Memory B cell (primary cell): ENCODE data around the gene IPO11.
A peak's percentile ranks its signal among the peaks of the same experiment; 100 is the strongest.
"Not testable (repeated sequence)": the region's sequence is repeated elsewhere in the genome, so short reads cannot be mapped to it uniquely, and the experiment has no call there.

Source experiments
- ATAC-seq: fragments of 150-1000 bp; cut with Tn5 transposase; 2 replicates; pipeline ENCODE4 v1.10.0; 2021; ENCODE audit warnings: low read depth, mild to moderate bottlenecking, moderate library complexity
- DNase-seq, 2 donors: peaks; one replicate each; pipeline ENCODE4 v3.0.0; 2022; ENCODE audit warnings: low spot score in 2 of 2
- H3K27ac Mint-ChIP-seq: one replicate; pipeline ENCODE4 v1.8.0; 2022; ENCODE audit warnings: mild to moderate bottlenecking, moderate library complexity, mixed read lengths
- H3K27me3 Mint-ChIP-seq: one replicate; pipeline ENCODE4 v1.8.0; 2022; ENCODE audit warnings: mixed read lengths
- H3K36me3 Mint-ChIP-seq: one replicate; pipeline ENCODE4 v1.8.0; 2022; ENCODE audit warnings: mild to moderate bottlenecking, mixed read lengths
- H3K4me1 Mint-ChIP-seq: one replicate; pipeline ENCODE4 v1.8.0; 2022; ENCODE audit warnings: mixed read lengths
- H3K4me3 Mint-ChIP-seq: one replicate; pipeline ENCODE4 v1.8.0; 2022; ENCODE audit warnings: mild to moderate bottlenecking, moderate library complexity, mixed read lengths
- H3K9me3 Mint-ChIP-seq: one replicate; pipeline ENCODE4 v1.8.0; 2022; ENCODE audit warnings: mixed read lengths

Gene IPO11

DNA sequence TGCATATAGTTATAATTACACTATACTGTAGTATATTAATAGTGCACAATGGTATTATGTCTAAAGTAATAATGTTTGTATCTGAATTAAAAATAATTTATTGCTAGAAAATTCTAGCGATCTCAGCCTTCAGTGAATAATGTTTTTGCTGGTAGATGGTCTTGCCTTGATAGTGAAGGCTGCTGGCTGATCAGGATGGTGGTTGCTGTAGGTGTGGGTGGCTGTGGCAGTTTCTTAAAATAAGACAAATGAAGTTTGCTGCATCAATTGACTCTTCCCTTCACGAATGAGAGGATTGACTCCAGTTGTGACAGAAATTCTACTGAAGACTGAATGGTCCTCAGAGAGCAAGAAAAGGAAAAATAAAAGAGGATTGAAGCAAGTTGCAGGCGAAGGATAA is 146.4 kb downstream of the IPO11 start:
- no peaks in the 10 kb centered on the region for H3K9me3 Mint-ChIP-seq
- H3K27me3 Mint-ChIP-seq, result no peaks in the 10 kb centered on the region
- H3K27ac Mint-ChIP-seq, result no peak overlapping the region
- ATAC-seq (no peak), DNase-seq (no peak)
- no peaks in the 10 kb centered on the region for H3K4me1 Mint-ChIP-seq
- H3K36me3 Mint-ChIP-seq, result peaks cover 31% of the 10 kb centered on the region
- no peak overlapping the region for H3K4me3 Mint-ChIP-seq

- ATAC-seq (no peak), DNase-seq (no peak)
- peaks cover 40% of the 10 kb centered on the region for H3K36me3 Mint-ChIP-seq
- H3K27ac Mint-ChIP-seq, result no peak overlapping the region
- H3K4me1 Mint-ChIP-seq, result no peaks in the 10 kb centered on the region
- H3K27me3 Mint-ChIP-seq, result no peaks in the 10 kb centered on the region
- H3K9me3 Mint-ChIP-seq, result peaks cover 3% of the 10 kb centered on the region
- no peak overlapping the region for H3K4me3 Mint-ChIP-seq
Measured at GRCh38 chr5:62560786-62561185, 148.2 kb downstream of the IPO11 start.

- Mint-ChIP-seq H3K4me1 (no peaks in the 10 kb centered on the region), H3K27me3 (no peaks in the 10 kb centered on the region), H3K27ac (no peak overlapping the region), H3K9me3 (peaks cover 5% of the 10 kb centered on the region), H3K36me3 (peaks cover 46% of the 10 kb centered on the region), H3K4me3 (no peak overlapping the region)
- DNase-seq (no peak), ATAC-seq (no peak)
Measured at GRCh38 chr5:62561896-62562295, 149.3 kb downstream of the IPO11 start.

DNA sequence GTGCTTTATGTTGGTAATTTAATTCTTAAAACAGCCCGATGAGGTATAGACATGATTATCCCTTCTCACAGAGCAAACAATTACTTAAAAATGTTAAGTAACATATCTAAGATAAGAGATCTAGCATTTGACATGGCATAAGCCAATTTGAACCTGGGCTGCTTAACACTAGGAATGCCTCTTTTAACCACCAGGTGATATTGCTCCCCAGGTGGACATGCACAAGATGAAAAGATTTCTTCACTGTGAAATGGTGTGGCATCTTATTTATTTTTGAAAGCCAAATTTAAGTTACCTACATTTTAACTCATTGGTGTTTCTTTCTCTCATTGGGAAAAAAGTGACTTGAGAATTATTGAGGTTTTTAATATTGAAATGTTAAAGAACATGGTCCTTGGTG is 150.3 kb downstream of the IPO11 start:
- H3K27ac Mint-ChIP-seq, result no peak overlapping the region
- no peaks in the 10 kb centered on the region for H3K27me3 Mint-ChIP-seq
- no peak overlapping the region for H3K4me3 Mint-ChIP-seq
- DNase-seq, result no peak
- no peak for ATAC-seq
- peaks cover 48% of the 10 kb centered on the region for H3K36me3 Mint-ChIP-seq
- peaks cover 8% of the 10 kb centered on the region for H3K9me3 Mint-ChIP-seq
- no peaks in the 10 kb centered on the region for H3K4me1 Mint-ChIP-seq

DNA sequence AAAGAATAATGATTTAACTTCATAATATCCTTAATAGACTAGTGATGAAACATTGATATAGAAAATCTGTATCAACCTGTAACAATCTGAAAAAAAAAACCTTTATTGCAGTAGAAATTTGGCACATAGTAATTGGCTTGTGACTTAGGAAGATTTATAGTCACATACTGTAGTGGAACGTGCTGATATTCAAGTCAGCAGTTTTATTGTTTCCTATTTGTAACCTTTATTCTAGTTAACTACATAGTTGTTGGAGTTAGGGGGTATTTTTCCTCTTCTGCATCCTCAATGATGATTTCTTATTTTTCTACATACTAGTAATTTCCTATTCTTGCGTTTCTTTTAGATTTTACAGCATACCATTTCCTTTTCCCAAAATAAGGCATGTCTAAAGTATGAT is 151.5 kb downstream of the IPO11 start:
- H3K4me1 Mint-ChIP-seq, result no peaks in the 10 kb centered on the region
- ATAC-seq (no peak), DNase-seq (no peak)
- H3K4me3 Mint-ChIP-seq, result no peak overlapping the region
- peak overlapping the region; percentile 24 for H3K27ac Mint-ChIP-seq
- H3K36me3 Mint-ChIP-seq, result peaks cover 56% of the 10 kb centered on the region
- peaks cover 9% of the 10 kb centered on the region for H3K9me3 Mint-ChIP-seq
- no peaks in the 10 kb centered on the region for H3K27me3 Mint-ChIP-seq

- not testable (repeated sequence) for H3K27me3 Mint-ChIP-seq
Measured at GRCh38 chr5:62565740-62566139, 153.2 kb downstream of the IPO11 start.

GRCh38 chr5:62568143-62568542 is 155.6 kb downstream of the IPO11 start:
- Mint-ChIP-seq H3K27me3 (no peaks in the 10 kb centered on the region), H3K4me3 (no peak overlapping the region), H3K27ac (no peak overlapping the region), H3K36me3 (peaks cover 49% of the 10 kb centered on the region), H3K4me1 (no peaks in the 10 kb centered on the region), H3K9me3 (peaks cover 9% of the 10 kb centered on the region)
- ATAC-seq (no peak), DNase-seq (no peak)

More at GRCh38 chr5:62565740-62566139, 153.2 kb downstream of the IPO11 start:
- H3K4me3 Mint-ChIP-seq, ATAC-seq, H3K27ac Mint-ChIP-seq, DNase-seq, H3K9me3 Mint-ChIP-seq, H3K4me1 Mint-ChIP-seq: not testable (repeated sequence)
- peaks cover 55% of the 10 kb centered on the region for H3K36me3 Mint-ChIP-seq

GRCh38 chr5:62568800-62569432 is 156.4 kb downstream of the IPO11 start:
- H3K36me3 Mint-ChIP-seq, result peaks cover 49% of the 10 kb centered on the region
- no peaks in the 10 kb centered on the region for H3K27me3 Mint-ChIP-seq
- no peak overlapping the region for H3K4me3 Mint-ChIP-seq
- ATAC-seq (no peak), DNase-seq (no peak)
- no peaks in the 10 kb centered on the region for H3K4me1 Mint-ChIP-seq
- H3K27ac Mint-ChIP-seq, result no peak overlapping the region
- H3K9me3 Mint-ChIP-seq, result peaks cover 9% of the 10 kb centered on the region

GRCh38 chr5:62569470-62569869 is 156.9 kb downstream of the IPO11 start:
- DNase-seq (no peak), ATAC-seq (no peak)
- Mint-ChIP-seq H3K4me1 (no peaks in the 10 kb centered on the region), H3K9me3 (peaks cover 9% of the 10 kb centered on the region), H3K27ac (no peak overlapping the region), H3K27me3 (no peaks in the 10 kb centered on the region), H3K36me3 (peaks cover 47% of the 10 kb centered on the region), H3K4me3 (no peak overlapping the region)

DNA sequence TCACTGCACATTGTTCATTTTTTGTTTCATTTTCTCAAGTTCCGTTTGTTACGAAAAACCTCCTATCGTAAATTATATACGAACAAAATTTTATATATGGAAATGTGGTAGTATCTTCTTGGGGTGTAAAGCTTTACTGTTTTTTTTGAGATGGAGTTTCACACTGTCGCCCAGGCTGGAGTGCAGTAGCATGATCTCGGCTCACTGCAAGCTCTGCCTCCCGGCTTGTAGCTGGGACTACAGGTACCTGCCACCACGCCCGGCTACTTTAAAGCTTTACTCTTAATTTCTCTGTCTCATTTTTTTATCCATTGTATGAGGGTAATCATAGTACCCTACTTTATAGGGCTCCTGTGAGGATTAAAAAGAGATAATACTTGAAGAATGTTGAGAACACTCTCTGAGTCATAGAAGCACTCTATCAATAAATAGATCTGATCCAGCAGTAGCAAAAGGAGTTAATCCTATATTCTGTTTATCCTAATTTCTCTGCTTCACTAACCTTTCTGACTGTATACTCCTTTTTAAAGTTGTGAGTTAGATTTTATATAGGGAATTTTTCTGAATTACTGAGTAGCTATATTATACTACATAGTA is 160.5 kb downstream of the IPO11 start:
- H3K36me3 Mint-ChIP-seq, result peaks cover 19% of the 10 kb centered on the region
- ATAC-seq (no peak), DNase-seq (no peak)
- H3K27me3 Mint-ChIP-seq, result no peaks in the 10 kb centered on the region
- no peak overlapping the region for H3K27ac Mint-ChIP-seq
- peaks cover 7% of the 10 kb centered on the region for H3K4me1 Mint-ChIP-seq
- no peak overlapping the region for H3K4me3 Mint-ChIP-seq
- H3K9me3 Mint-ChIP-seq, result no peaks in the 10 kb centered on the region

DNA sequence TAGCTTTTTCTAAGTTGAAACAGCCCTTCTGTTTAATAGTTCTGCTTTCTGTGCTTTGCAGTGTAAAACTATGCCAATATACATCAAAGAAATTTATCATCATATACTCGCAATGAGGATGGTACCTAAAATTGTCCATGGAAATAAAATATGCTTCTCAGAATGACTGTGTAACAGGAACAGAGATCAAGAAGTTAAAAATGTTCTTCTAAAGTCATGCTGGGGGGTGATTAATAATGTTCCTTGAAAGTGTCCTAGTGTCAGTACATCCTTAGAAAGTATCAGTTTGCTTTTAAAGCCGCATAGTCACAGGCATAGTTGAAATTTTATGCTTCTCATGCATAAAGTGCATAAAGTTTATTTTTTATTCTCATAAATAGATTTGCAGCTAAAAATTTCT is 162.0 kb downstream of the IPO11 start:
- H3K27me3 Mint-ChIP-seq, result no peaks in the 10 kb centered on the region
- ATAC-seq (no peak), DNase-seq (no peak)
- H3K9me3 Mint-ChIP-seq, result no peaks in the 10 kb centered on the region
- H3K4me3 Mint-ChIP-seq, result no peak overlapping the region
- peaks cover 7% of the 10 kb centered on the region for H3K36me3 Mint-ChIP-seq
- H3K27ac Mint-ChIP-seq, result no peak overlapping the region
- H3K4me1 Mint-ChIP-seq, result peaks cover 10% of the 10 kb centered on the region

- Mint-ChIP-seq H3K4me3 (no peak overlapping the region), H3K9me3 (no peaks in the 10 kb centered on the region), H3K27me3 (no peaks in the 10 kb centered on the region), H3K36me3 (peaks cover 7% of the 10 kb centered on the region), H3K27ac (no peak overlapping the region), H3K4me1 (peaks cover 10% of the 10 kb centered on the region)
- ATAC-seq (no peak), DNase-seq (no peak)
Measured at GRCh38 chr5:62575066-62575465, 162.5 kb downstream of the IPO11 start.

DNA sequence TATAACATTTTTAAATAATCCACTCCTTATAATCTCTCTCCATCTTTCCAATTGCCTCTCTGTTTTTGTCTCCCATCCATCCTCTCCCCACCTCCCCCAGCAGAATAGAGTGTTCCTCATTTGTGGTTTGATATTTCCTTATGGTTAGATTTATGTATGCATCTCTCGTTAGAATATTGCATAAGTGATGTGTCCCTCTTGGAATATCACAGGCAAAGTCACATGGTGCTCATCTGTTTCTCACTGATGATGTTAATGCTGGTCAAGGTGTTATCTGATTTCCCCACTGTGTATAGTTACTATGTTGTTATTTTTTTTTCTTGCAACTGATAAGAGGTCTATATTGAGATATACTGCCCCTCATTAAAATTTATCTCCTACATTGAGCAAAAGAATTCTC is 162.9 kb downstream of the IPO11 start:
- no peaks in the 10 kb centered on the region for H3K27me3 Mint-ChIP-seq
- no peak for ATAC-seq
- no peak overlapping the region for H3K4me3 Mint-ChIP-seq
- no peak overlapping the region for H3K27ac Mint-ChIP-seq
- no peak for DNase-seq
- H3K9me3 Mint-ChIP-seq, result no peaks in the 10 kb centered on the region
- peaks cover 4% of the 10 kb centered on the region for H3K36me3 Mint-ChIP-seq
- peaks cover 10% of the 10 kb centered on the region for H3K4me1 Mint-ChIP-seq

DNA sequence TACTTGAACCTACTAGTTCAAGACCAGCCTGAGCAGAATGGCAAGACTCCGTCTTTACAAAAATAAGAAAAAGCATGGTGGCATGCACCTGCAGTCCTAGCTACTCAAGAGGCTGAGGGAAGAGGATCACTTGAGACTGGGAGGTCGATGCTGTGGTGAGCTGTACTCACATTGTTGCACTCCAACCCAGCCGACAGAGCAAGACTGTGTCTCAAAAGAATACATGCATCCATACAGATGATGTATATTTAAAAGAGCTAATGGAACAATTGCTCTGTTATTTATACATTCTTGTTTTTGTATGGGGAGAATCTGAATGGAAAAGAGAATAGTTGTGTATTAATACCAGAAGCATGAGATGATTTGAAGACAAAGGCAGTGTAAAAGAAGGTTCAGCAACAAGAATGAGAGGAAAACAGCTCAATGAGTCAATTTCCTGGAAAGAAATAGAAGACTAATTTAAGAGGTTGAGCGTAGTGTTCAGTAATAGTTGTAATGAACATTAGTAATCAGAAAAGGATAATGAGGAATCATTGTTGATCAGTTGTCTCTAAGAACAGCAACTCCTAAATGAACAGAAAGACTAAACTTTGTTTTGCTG is 164.1 kb downstream of the IPO11 start:
- no peak overlapping the region for H3K4me3 Mint-ChIP-seq
- peaks cover 5% of the 10 kb centered on the region for H3K36me3 Mint-ChIP-seq
- no peaks in the 10 kb centered on the region for H3K9me3 Mint-ChIP-seq
- H3K4me1 Mint-ChIP-seq, result peaks cover 10% of the 10 kb centered on the region
- ATAC-seq (no peak), DNase-seq (no peak)
- H3K27ac Mint-ChIP-seq, result peak overlapping the region; percentile 19
- H3K27me3 Mint-ChIP-seq, result no peaks in the 10 kb centered on the region

DNA sequence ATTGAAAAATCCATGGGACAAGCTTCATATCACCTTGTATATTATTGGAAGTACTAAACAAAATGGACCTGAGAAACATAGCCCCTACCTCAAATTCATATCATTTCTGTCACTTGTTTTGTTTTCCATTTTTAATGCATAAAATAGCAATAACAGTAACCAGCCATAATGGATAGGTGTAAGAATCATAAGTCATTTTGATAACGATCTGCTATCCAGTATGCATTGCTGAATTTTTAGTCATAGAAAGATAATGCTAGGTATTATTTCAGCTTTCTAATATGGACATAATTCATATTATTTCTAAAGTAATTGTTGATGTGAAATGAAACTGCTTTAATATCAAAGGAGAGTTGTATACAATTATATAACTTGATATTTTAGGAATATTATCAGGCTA is 164.9 kb downstream of the IPO11 start:
- Mint-ChIP-seq H3K27ac (no peak overlapping the region), H3K4me3 (no peak overlapping the region), H3K36me3 (peaks cover 6% of the 10 kb centered on the region), H3K27me3 (no peaks in the 10 kb centered on the region), H3K9me3 (no peaks in the 10 kb centered on the region), H3K4me1 (peaks cover 10% of the 10 kb centered on the region)
- ATAC-seq (no peak), DNase-seq (no peak)
